SK-N-SH treated with all-trans-retinoic acid at 6 μM for 48 hours (cell line): Measurements from ENCODE around the gene SLC45A3.

ENCODE experiments used
- CREB5 ChIP-seq: fragments of 250-450 bp; sonication (Bioruptor Pico); IDR thresholded peaks from 2 replicates; pipeline ENCODE4 v1.5.1; 2020; ENCODE audit warnings: low read depth, mild to moderate bottlenecking, moderate library complexity
- ISL1 ChIP-seq: fragments of 250-450 bp; sonication (Bioruptor Pico); IDR thresholded peaks from 2 replicates; pipeline ENCODE4 v2.1.2; 2022; ENCODE audit warnings: mild to moderate bottlenecking, moderate library complexity
- OSR1 ChIP-seq: fragments of 250-450 bp; sonication (Bioruptor Pico); IDR thresholded peaks from 2 replicates; pipeline ENCODE4 v1.8.0; 2022; ENCODE audit warnings: moderate library complexity, mild to moderate bottlenecking, inconsistent platforms
- POU6F1 ChIP-seq: fragments of 250-450 bp; sonication (Bioruptor Pico); IDR thresholded peaks from 2 replicates; pipeline ENCODE4 v1.8.0; 2021; ENCODE audit warnings: low read depth, mild to moderate bottlenecking, moderate library complexity, borderline replicate concordance
- RARB ChIP-seq: fragments of 250-450 bp; sonication (Bioruptor Pico); IDR thresholded peaks from 2 replicates; pipeline ENCODE4 v1.8.0; 2021; ENCODE audit warnings: mild to moderate bottlenecking, moderate library complexity
- TOX ChIP-seq: fragments of 250-450 bp; sonication (Bioruptor Pico); IDR thresholded peaks from 2 replicates; pipeline ENCODE4 v1.8.0; 2021; ENCODE audit warnings: mild to moderate bottlenecking, moderate library complexity, borderline replicate concordance
- ZC3H10 ChIP-seq: fragments of 250-450 bp; sonication (Bioruptor Pico); IDR thresholded peaks from 2 replicates; pipeline ENCODE4 v1.5.1; 2021; ENCODE audit warnings: mild to moderate bottlenecking, moderate library complexity
- ZFP30 ChIP-seq: fragments of 450-650 bp; formaldehyde crosslinking; IDR thresholded peaks from 2 replicates; pipeline ENCODE4 v1.5.0; 2022; ENCODE audit warnings: mild to moderate bottlenecking, moderate library complexity
- ZNF565 ChIP-seq: fragments of 450-650 bp; formaldehyde crosslinking; conservative IDR thresholded peaks from 2 replicates; pipeline ENCODE4 v1.5.0; 2020; ENCODE audit warnings: low read depth, mild to moderate bottlenecking, moderate library complexity
- ZNF70 ChIP-seq: fragments of 450-650 bp; formaldehyde crosslinking; IDR thresholded peaks from 2 replicates; pipeline ENCODE4 v1.5.0; 2020; ENCODE audit warnings: mild to moderate bottlenecking, moderate library complexity
- TF ChIP-seq, protein P1 (sequence below): fragments of 250-450 bp; sonication (Bioruptor Pico); IDR thresholded peaks from 2 replicates; pipeline ENCODE4 v1.8.0; 2020; ENCODE audit warnings: mild to moderate bottlenecking, moderate library complexity, borderline replicate concordance

DNA sequence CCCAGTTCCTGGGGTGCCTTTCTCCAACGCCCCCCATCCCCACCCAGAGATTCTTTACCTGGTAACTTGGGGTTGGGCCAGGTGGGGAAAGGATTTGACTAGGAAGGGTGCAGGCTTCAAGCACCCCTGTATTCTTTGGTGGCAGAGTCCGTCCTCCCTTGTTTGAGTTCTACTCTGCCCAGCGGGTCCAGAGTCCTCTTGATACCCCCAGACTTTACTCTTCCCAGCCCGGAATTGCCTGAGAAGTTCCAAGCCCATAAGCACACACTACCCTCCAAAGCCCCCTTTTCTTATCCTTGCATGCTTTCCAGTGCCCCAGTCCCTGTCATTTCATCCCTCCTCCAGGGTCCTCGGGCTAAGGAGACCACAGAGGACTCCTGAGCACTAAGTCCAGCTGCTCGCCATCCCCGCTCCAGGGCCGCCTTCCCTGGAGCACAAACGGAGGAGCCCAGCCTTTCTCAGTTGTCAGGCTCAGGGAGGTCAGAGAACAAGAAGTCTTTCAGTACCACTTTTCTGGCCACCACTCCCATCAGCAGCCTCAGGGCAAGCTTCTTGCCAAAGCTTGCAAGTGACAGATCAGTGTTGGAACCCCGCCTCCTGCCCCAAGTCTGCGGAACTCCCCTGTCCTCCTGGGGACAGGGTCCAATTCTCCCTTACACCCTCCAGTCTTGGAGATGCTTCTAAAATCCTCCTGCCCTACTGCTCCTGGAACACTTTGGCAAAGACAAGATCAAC is 12.2 kb downstream of the SLC45A3 start:
- TF ChIP-seq ZC3H10 (CRISPR knock-in tag) (no peak), RARB (CRISPR knock-in tag) (no peak), ZFP30 (CRISPR knock-in tag) (no peak), ZNF70 (CRISPR knock-in tag) (no peak), POU6F1 (CRISPR knock-in tag) (no peak), TOX (CRISPR knock-in tag) (no peak), ZNF565 (no peak), CREB5 (CRISPR knock-in tag) (no peak), OSR1 (no peak), ISL1 (CRISPR knock-in tag) (no peak)
- TF ChIP-seq, protein P1, sequence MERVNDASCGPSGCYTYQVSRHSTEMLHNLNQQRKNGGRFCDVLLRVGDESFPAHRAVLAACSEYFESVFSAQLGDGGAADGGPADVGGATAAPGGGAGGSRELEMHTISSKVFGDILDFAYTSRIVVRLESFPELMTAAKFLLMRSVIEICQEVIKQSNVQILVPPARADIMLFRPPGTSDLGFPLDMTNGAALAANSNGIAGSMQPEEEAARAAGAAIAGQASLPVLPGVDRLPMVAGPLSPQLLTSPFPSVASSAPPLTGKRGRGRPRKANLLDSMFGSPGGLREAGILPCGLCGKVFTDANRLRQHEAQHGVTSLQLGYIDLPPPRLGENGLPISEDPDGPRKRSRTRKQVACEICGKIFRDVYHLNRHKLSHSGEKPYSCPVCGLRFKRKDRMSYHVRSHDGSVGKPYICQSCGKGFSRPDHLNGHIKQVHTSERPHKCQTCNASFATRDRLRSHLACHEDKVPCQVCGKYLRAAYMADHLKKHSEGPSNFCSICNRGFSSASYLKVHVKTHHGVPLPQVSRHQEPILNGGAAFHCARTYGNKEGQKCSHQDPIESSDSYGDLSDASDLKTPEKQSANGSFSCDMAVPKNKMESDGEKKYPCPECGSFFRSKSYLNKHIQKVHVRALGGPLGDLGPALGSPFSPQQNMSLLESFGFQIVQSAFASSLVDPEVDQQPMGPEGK: no peak
